Measurements from ENCODE around the gene CEACAM1. TPM values are rescaled to one million over a fixed set of nuclear protein-coding genes. Genes with fewer than 3 reads are reported as not detected.

The CEACAM1 gene
- total RNA-seq, 1 experiment from 2014 or later = 0.95 TPM

DNA sequence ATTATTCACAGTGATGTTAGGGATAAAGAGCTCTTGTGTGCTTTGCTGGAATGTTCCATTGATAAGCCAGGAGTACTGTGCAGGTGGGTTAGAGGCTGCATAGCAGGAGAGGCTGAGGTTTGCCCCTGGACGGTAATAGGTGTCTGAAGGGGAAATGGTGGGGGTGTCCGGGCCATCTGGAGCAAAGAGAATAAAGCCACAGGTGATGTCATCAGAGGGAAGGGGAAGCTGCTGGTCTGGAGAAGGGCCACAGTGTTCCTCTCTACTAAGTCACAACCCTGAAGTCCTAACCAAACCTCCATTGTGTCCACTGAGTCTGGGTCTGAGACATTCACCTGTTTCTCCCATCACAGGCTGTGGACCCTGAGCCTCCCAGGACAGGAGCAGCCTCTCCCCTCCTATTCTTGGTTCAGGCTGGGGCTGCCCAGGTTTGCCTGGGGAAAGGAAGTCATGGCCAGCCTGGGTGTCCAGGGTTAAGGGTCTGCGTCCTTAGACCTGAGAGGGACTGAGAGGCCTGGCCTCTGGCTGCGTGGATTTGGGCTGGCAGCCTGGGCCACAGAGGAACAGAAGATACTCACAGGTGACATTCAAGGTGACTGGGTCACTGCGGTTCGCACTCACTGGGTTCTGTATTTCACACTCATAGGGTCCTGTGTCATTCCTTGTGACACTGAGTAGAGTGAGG is 6.8 kb downstream of the CEACAM1 start:
- no TSS peak for BruUV-seq (replicated peaks)
- H3K4me3 ChIP-seq (ENCODE audit: low read length) = no peak overlapping the region
- H3F3A ChIP-seq (ENCODE audit: low read length, unreplicated experiment) = no peaks in the 10 kb centered on the region
- intact Hi-C loops (cut with micrococcal nuclease) = no loop called here
- H4K20me1 ChIP-seq (ENCODE audit: low read length) = no peaks in the 10 kb centered on the region
- ChIA-PET CTCF (no interaction called here), POLR2A (ENCODE audit: unreplicated experiment) (no interaction called here)
- no peak for DNase-seq
- H3K36me3 ChIP-seq (ENCODE audit: low read depth, low read length) = no peaks in the 10 kb centered on the region
- H3K9me3 ChIP-seq (ENCODE audit: low read length) = no peaks in the 10 kb centered on the region
- ATAC-seq = no peak
- no peaks in the 10 kb centered on the region for H3K9me2 ChIP-seq (replicated peaks; ENCODE audit: low read length)
- H3K79me2 ChIP-seq (ENCODE audit: low read length) = no peaks in the 10 kb centered on the region
- TF ChIP-seq EZH2phosphoT487 (IDR thresholded peaks at IDR 0.05; ENCODE audit: borderline replicate concordance, low read length) (no peak), EZH2 (IDR thresholded peaks at IDR 0.05; ENCODE audit: low read length, unreplicated experiment) (no peak)
- TF ChIP-seq, protein P1, sequence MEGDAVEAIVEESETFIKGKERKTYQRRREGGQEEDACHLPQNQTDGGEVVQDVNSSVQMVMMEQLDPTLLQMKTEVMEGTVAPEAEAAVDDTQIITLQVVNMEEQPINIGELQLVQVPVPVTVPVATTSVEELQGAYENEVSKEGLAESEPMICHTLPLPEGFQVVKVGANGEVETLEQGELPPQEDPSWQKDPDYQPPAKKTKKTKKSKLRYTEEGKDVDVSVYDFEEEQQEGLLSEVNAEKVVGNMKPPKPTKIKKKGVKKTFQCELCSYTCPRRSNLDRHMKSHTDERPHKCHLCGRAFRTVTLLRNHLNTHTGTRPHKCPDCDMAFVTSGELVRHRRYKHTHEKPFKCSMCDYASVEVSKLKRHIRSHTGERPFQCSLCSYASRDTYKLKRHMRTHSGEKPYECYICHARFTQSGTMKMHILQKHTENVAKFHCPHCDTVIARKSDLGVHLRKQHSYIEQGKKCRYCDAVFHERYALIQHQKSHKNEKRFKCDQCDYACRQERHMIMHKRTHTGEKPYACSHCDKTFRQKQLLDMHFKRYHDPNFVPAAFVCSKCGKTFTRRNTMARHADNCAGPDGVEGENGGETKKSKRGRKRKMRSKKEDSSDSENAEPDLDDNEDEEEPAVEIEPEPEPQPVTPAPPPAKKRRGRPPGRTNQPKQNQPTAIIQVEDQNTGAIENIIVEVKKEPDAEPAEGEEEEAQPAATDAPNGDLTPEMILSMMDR (conservative IDR thresholded peaks at IDR 0.05; ENCODE audit: low read depth, low read length) = no peak
- no peaks in the 10 kb centered on the region for H3K4me1 ChIP-seq (ENCODE audit: insufficient read depth, low read length)
- H2AFZ ChIP-seq (ENCODE audit: low read length) = no peak overlapping the region
- H3K27ac ChIP-seq (ENCODE audit: low read length) = no peak overlapping the region
- no peak overlapping the region for H3K9ac ChIP-seq (ENCODE audit: low read length)
- H3K4me2 ChIP-seq (ENCODE audit: low read length) = no peak overlapping the region
- H3K27me3 ChIP-seq (ENCODE audit: low read length) = no peaks in the 10 kb centered on the region

DNA sequence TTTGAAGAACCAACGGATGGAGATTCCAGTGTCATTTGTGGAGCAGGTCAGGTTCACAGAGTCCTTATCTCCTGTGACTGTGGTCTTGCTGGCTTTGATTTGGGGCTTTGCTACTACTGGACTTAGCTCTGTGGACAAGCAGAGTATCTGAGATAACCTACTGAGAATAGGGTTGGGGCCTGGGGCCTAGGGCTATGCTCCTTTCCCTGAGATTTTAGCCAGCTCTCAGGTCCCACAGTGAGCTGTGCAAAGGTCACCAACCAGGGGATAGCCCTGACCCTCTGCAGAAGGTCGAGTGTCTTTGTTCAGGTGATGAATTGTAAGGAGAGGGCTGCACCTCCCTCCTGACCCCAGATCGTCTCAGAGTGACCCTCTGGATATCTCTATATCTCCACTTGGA is 9.2 kb downstream of the CEACAM1 start:
- H3K4me3 ChIP-seq (ENCODE audit: low read length) = no peak overlapping the region
- no peaks in the 10 kb centered on the region for H3K27me3 ChIP-seq (ENCODE audit: low read length)
- no TSS peak for BruUV-seq (replicated peaks)
- DNase-seq = no peak
- H3K9me2 ChIP-seq (replicated peaks; ENCODE audit: low read length) = no peaks in the 10 kb centered on the region
- H4K20me1 ChIP-seq (ENCODE audit: low read length) = no peaks in the 10 kb centered on the region
- TF ChIP-seq EZH2 (IDR thresholded peaks at IDR 0.05; ENCODE audit: low read length, unreplicated experiment) = no peak
- TF ChIP-seq, protein P1 (conservative IDR thresholded peaks at IDR 0.05; ENCODE audit: low read depth, low read length) = no peak
- no peaks in the 10 kb centered on the region for H3K79me2 ChIP-seq (ENCODE audit: low read length)
- no peak for ATAC-seq
- H3K36me3 ChIP-seq (ENCODE audit: low read depth, low read length) = no peaks in the 10 kb centered on the region
- CTCF ChIA-PET = no interaction called here
- H3K4me1 ChIP-seq (ENCODE audit: insufficient read depth, low read length) = no peaks in the 10 kb centered on the region
- H3K9ac ChIP-seq (ENCODE audit: low read length) = no peak overlapping the region
- no peaks in the 10 kb centered on the region for H3F3A ChIP-seq (ENCODE audit: low read length, unreplicated experiment)
- no peak overlapping the region for H2AFZ ChIP-seq (ENCODE audit: low read length)
- POLR2A ChIA-PET (ENCODE audit: unreplicated experiment) = no interaction called here
- no peaks in the 10 kb centered on the region for H3K9me3 ChIP-seq (ENCODE audit: low read length)
- H3K27ac ChIP-seq (ENCODE audit: low read length) = no peak overlapping the region
- intact Hi-C loops (cut with micrococcal nuclease) = no loop called here
- no peak overlapping the region for H3K4me2 ChIP-seq (ENCODE audit: low read length)

DNA sequence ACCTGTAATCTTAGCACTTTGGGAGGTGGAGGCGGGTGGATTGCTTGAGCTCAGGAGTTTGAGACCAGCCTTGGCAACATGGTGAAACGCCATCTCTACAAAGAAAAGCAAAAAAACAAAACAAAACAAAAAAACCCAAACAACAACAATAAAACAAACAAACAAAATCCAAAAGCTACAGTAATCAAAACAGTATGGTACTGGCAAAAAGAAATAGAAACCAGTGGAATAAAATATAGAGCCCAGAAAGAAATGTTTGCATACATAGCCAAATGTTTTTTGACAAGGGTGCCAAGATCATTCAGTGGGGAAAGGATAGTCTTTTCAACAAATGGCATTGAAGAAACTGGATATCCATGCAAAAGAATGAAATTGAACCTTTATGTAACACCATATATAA is 11.5 kb downstream of the CEACAM1 start:
- Histone ChIP-seq H3K9me2 (replicated peaks; ENCODE audit: low read length) (no peaks in the 10 kb centered on the region), H3K4me1 (ENCODE audit: insufficient read depth, low read length) (no peaks in the 10 kb centered on the region), H4K20me1 (ENCODE audit: low read length) (no peaks in the 10 kb centered on the region), H3F3A (ENCODE audit: low read length, unreplicated experiment) (no peaks in the 10 kb centered on the region), H3K4me3 (ENCODE audit: low read length) (no peak overlapping the region), H3K79me2 (ENCODE audit: low read length) (no peaks in the 10 kb centered on the region), H3K27me3 (ENCODE audit: low read length) (no peaks in the 10 kb centered on the region), H3K36me3 (ENCODE audit: low read depth, low read length) (no peaks in the 10 kb centered on the region), H3K9ac (ENCODE audit: low read length) (no peak overlapping the region), H3K9me3 (ENCODE audit: low read length) (no peaks in the 10 kb centered on the region), H2AFZ (ENCODE audit: low read length) (no peak overlapping the region), H3K4me2 (ENCODE audit: low read length) (no peak overlapping the region), H3K27ac (ENCODE audit: low read length) (no peak overlapping the region)
- no peak for DNase-seq
- no TSS peak for BruUV-seq (replicated peaks)
- intact Hi-C loops (cut with micrococcal nuclease) = no loop called here
- no peak for ATAC-seq
- POLR2A ChIA-PET (ENCODE audit: unreplicated experiment) = no interaction called here
- TF ChIP-seq, protein P1 (conservative IDR thresholded peaks at IDR 0.05; ENCODE audit: low read depth, low read length) = no peak
- no peak for TF ChIP-seq EZH2phosphoT487 (IDR thresholded peaks at IDR 0.05; ENCODE audit: borderline replicate concordance, low read length)
- TF ChIP-seq EZH2 (IDR thresholded peaks at IDR 0.05; ENCODE audit: low read length, unreplicated experiment) = no peak
- CTCF ChIA-PET = no interaction called here
